GM12878 (cell line): ENCODE results near the gene LIN7A. TPM values are rescaled to one million over a fixed set of nuclear protein-coding genes. Genes with fewer than 3 reads are reported as not detected.

Source experiments
- ATAC-seq: fragments of 200-7000 bp; cut with Tn5 transposase; 3 replicates; pipeline ENCODE4 v1.9.1; 2020; ENCODE audit warnings: mild to moderate bottlenecking, moderate library complexity
- BruUV-seq: library from RNA; stranded (reverse); fragments of 400-500 nt; replicated peaks from 2 replicates; lab custom pipeline; 2021; lab: Mats Ljungman, UMichigan
- CTCF ChIA-PET: fragments of 300-600 bp; sonication (Branson Sonifier 250); formaldehyde crosslinking; extraction: SDS; loops from one replicate; lab custom pipeline; 2021; ENCODE audit warnings: inconsistent platforms; lab: Yijun Ruan, JAX
- POLR2A ChIA-PET: fragments of 350-600 bp; formaldehyde crosslinking; extraction: SDS; loops from one replicate; lab custom pipeline; 2021; ENCODE audit warnings: inconsistent platforms; lab: Charles Lee
- RAD21 ChIA-PET: fragments of 300-600 bp; sonication (Branson Sonifier 250); formaldehyde crosslinking; loops from one replicate; lab custom pipeline; 2023; ENCODE audit warnings: antibody characterized with exemption; ENCODE audit not compliant: unreplicated experiment; lab: Charles Lee
- SMC1A ChIA-PET: fragments of 300-600 bp; sonication (Branson Sonifier 250); formaldehyde crosslinking; loops from one replicate; lab custom pipeline; 2023; ENCODE audit not compliant: unreplicated experiment, uncharacterized antibody; lab: Charles Lee
- DNase-seq: peaks from one replicate; pipeline ENCODE4 v3.0.0-alpha.2; 2011; ENCODE audit warnings: low read depth, low spot score
- FAIRE-seq: peaks from 3 replicates; lab custom pipeline; 2011; peaks lifted over from hg19 to GRCh38; lab: Jason Lieb, UNC
- H2AFZ ChIP-seq: 2 replicates; pipeline ENCODE4 v1.6.0; 2011; ENCODE audit warnings: low read depth, low read length, control low read depth; ENCODE audit not compliant: control insufficient read depth
- H3K27ac ChIP-seq: 2 replicates; pipeline ENCODE4 v1.5.1; 2011; ENCODE audit warnings: control low read depth; ENCODE audit not compliant: control insufficient read depth, insufficient read depth
- H3K27me3 ChIP-seq, 2 experiments: replicated peaks in 1 of 2; 2 replicates each; pipeline versions ENCODE4 v1.6.0 to v1.6.1; 2011; ENCODE audit warnings: low read length in 1 of 2; ENCODE audit not compliant: control insufficient read depth in 2 of 2, insufficient read depth in 2 of 2
- H3K36me3 ChIP-seq, 2 experiments: 2 replicates each; pipeline ENCODE4 v1.5.1; 2011; ENCODE audit warnings: low read length in 1 of 2; ENCODE audit not compliant: control insufficient read depth in 2 of 2, insufficient read depth in 2 of 2
- H3K4me1 ChIP-seq: 2 replicates; pipeline ENCODE4 v1.6.1; 2011; ENCODE audit warnings: mild to moderate bottlenecking, low read length, moderate library complexity, mixed read lengths; ENCODE audit not compliant: control insufficient read depth, insufficient read depth
- H3K4me2 ChIP-seq: 2 replicates; pipeline ENCODE4 v1.6.0; 2011; ENCODE audit warnings: control low read depth; ENCODE audit not compliant: control insufficient read depth, insufficient read depth
- H3K4me3 ChIP-seq: fragments of 200-600 bp; sonication (generic); 2 replicates; pipeline ENCODE4 v1.5.1; 2016
- H3K79me2 ChIP-seq: 2 replicates; pipeline ENCODE4 v1.6.0; 2011; ENCODE audit warnings: low read length; ENCODE audit not compliant: control insufficient read depth, insufficient read depth
- H3K9ac ChIP-seq: 2 replicates; pipeline ENCODE4 v1.8.0; 2011; ENCODE audit warnings: low read length, control low read depth, mixed read lengths; ENCODE audit not compliant: control insufficient read depth, insufficient read depth
- H3K9me3 ChIP-seq: replicated peaks from 3 replicates; pipeline ENCODE4 v1.5.1; 2011; ENCODE audit warnings: mild to moderate bottlenecking, low read length; ENCODE audit not compliant: control insufficient read depth, insufficient read depth
- H4K20me1 ChIP-seq: 2 replicates; pipeline ENCODE4 v1.6.0; 2011; ENCODE audit not compliant: control insufficient read depth, insufficient read depth
- CHD1 ChIP-seq: IDR thresholded peaks from 2 replicates; pipeline ENCODE4 v1.6.1; 2012; ENCODE audit warnings: low read depth, low read length, improper control_type of control experiment
- ESRRA ChIP-seq: IDR thresholded peaks from 2 replicates; pipeline ENCODE4 v1.6.1; 2012; ENCODE audit warnings: mild to moderate bottlenecking, low read length, improper control_type of control experiment
- HDAC2 ChIP-seq: fragments of 200-600 bp; sonication (generic); IDR thresholded peaks from 2 replicates; pipeline ENCODE4 v1.6.1; 2017
- KLF5 ChIP-seq: fragments of 450-650 bp; IDR thresholded peaks from 2 replicates; pipeline ENCODE4 v1.6.1; 2014; ENCODE audit warnings: mild to moderate bottlenecking; ENCODE audit not compliant: partially characterized antibody
- NFYA ChIP-seq: IDR thresholded peaks from 2 replicates; pipeline ENCODE4 v1.6.1; 2011; ENCODE audit warnings: low read depth, mild to moderate bottlenecking, low read length, improper control_type of control experiment, borderline replicate concordance
- NR2C1 ChIP-seq: fragments of 450-650 bp; IDR thresholded peaks from 2 replicates; pipeline ENCODE4 v1.6.1; 2017; ENCODE audit warnings: antibody characterized with exemption, mild to moderate bottlenecking, moderate library complexity
- POU2F2 ChIP-seq: IDR thresholded peaks from 3 replicates; pipeline ENCODE4 v1.6.1; 2011; ENCODE audit warnings: low read depth, mild to moderate bottlenecking, low read length, borderline replicate concordance
- SIX5 ChIP-seq: IDR thresholded peaks from 2 replicates; pipeline ENCODE4 v1.6.1; 2011; ENCODE audit warnings: mild to moderate bottlenecking, low read depth, low read length, moderate library complexity; ENCODE audit not compliant: severe bottlenecking
- SMAD5 ChIP-seq: IDR thresholded peaks from 2 replicates; pipeline ENCODE4 v1.6.1; 2016; ENCODE audit warnings: antibody characterized with exemption, low read depth
- WGBS: methylation state at CpG from one replicate; pipeline ENCODE4 v1.1.6; 2016; ENCODE audit warnings: low lambda C conversion rate; ENCODE audit not compliant: insufficient replicate concordance, insufficient coverage; ENCODE audit errors: missing lambda C conversion rate; 5-methylcytosine and 5-hydroxymethylcytosine counted together
- in situ Hi-C: fragments of 300-500 bp; cut with MboI; formaldehyde crosslinking; loops from 9 replicates; pipeline ENCODE4 v1.14.3; 2018; ENCODE audit warnings: mixed read lengths
- intact Hi-C: fragments of 100-400 bp; cut with micrococcal nuclease; formaldehyde crosslinking; loops from one replicate; pipeline ENCODE4 v1.14.2; 2022; ENCODE audit not compliant: unreplicated experiment
- polyA plus RNA-seq, 11 experiments: library from polyadenylated mRNA; depleted of rRNA in 4 of 11; unstranded in 6 of 11; stranded (reverse) in 5 of 11; fragments of >200 nt; fragmentation: Nextera tagmentation in 4 of 11; fragmentation: Illumina TruSeq in 1 of 11; extraction: Ambion mirVana in 4 of 11; extraction: Trizol in 1 of 11; gene quantifications; 1 replicate in 1 of 11; 2 replicates in 10 of 11; pipeline versions ENCODE4 v1.2.1 to v1.2.3, GENCODE V29; 2011 to 2016; ENCODE audit warnings: inconsistent platforms in 2 of 11, missing spikeins in 2 of 11, low read depth in 1 of 11
- total RNA-seq, 4 experiments: library from RNA; depleted of rRNA in 3 of 4; stranded (reverse); fragments of >200 nt in 3 of 4; fragmentation: Illumina TruSeq in 1 of 4; extraction: Trizol in 1 of 4; gene quantifications; 2 replicates each; pipeline versions ENCODE4 v1.2.1 to v1.2.3, GENCODE V29; 2013 to 2021
- TF ChIP-seq, protein P1 (sequence below): fragments of 450-650 bp; IDR thresholded peaks from 2 replicates; pipeline ENCODE4 v1.6.1; 2018; ENCODE audit warnings: mild to moderate bottlenecking, low read depth, moderate library complexity; ENCODE audit not compliant: partially characterized antibody
- TF ChIP-seq, protein P2 (sequence below): fragments of 450-650 bp; IDR thresholded peaks from 2 replicates; pipeline ENCODE4 v1.6.1; 2016; ENCODE audit warnings: mild to moderate bottlenecking
- TF ChIP-seq, protein P3 (sequence below): IDR thresholded peaks from 2 replicates; pipeline ENCODE4 v1.6.1; 2011; ENCODE audit warnings: mild to moderate bottlenecking, low read depth, low read length, moderate library complexity; ENCODE audit not compliant: insufficient replicate concordance

Gene LIN7A
- total and polyA plus RNA-seq, 10 of the 15 experiments (the other 5 are each of a cell fraction or from before 2014, with no cell fraction given), result 0.04 to 0.93 (median 0.35) TPM; not detected in 1

DNA sequence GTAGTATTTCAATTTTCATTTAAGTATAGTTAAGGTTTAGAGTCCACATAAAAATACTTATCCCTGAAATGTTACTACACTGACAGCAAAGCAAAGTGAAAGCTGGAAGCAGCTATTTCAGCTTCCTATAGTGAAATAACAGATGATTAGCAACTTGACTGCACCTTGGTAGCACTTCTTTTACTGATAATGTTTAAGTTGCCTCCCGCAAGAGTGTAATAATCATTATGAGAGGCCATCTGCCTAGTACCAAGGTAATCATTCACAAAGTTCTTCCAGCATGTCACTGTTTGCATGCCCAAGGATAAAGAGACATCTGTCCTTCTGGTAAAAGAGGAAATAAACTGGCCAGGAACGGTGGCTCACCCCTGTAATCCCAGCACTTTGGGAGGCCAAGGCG is 69.8 kb downstream of the LIN7A start:
- SMC1A ChIA-PET, result no interaction called here

DNA sequence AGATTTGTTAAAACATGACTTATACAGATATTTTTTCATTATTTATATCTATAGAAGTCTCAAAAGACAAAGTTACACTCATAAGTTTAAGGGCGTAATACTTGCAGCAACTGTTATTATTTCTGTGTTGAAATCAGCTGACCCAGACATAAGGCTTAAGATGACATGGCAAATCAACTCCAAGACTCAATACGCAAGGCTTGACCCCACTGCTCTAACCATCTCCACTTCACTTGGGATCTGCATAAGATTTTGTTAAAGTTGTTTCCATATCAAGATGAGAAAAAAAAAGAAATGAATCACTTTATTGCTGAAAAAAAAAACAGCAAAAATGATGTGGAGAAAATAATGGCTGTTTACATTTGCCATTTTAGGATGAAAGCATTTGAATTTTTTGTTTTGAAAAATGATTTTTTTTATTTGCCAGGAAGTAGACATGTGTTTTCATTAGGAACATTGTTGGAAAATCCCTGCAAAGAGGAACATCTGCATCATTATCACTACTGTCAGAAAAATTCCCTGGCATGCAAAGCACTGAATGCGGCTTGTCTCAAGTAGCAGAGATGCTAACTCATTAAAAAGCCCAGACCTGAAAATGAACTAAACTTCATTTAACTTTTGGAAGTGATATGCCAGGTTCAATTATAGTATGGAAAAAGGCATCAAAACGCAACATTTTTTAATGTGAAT is 73.5 kb downstream of the LIN7A start:
- in situ Hi-C loops, result no loop called here
- no peaks in the 10 kb centered on the region for H3K79me2 ChIP-seq
- CTCF ChIA-PET, result no interaction called here
- WGBS, result 87% methylated on average over 4 of the region's 4 CpGs
- ATAC-seq, result no peak
- TF ChIP-seq, protein P1, sequence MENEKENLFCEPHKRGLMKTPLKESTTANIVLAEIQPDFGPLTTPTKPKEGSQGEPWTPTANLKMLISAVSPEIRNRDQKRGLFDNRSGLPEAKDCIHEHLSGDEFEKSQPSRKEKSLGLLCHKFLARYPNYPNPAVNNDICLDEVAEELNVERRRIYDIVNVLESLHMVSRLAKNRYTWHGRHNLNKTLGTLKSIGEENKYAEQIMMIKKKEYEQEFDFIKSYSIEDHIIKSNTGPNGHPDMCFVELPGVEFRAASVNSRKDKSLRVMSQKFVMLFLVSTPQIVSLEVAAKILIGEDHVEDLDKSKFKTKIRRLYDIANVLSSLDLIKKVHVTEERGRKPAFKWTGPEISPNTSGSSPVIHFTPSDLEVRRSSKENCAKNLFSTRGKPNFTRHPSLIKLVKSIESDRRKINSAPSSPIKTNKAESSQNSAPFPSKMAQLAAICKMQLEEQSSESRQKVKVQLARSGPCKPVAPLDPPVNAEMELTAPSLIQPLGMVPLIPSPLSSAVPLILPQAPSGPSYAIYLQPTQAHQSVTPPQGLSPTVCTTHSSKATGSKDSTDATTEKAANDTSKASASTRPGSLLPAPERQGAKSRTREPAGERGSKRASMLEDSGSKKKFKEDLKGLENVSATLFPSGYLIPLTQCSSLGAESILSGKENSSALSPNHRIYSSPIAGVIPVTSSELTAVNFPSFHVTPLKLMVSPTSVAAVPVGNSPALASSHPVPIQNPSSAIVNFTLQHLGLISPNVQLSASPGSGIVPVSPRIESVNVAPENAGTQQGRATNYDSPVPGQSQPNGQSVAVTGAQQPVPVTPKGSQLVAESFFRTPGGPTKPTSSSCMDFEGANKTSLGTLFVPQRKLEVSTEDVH, result no peak
- TF ChIP-seq POU2F2 (no peak), SMAD5 (no peak), SIX5 (no peak), KLF5 (no peak), HDAC2 (no peak), NFYA (no peak)
- TF ChIP-seq, protein P2, sequence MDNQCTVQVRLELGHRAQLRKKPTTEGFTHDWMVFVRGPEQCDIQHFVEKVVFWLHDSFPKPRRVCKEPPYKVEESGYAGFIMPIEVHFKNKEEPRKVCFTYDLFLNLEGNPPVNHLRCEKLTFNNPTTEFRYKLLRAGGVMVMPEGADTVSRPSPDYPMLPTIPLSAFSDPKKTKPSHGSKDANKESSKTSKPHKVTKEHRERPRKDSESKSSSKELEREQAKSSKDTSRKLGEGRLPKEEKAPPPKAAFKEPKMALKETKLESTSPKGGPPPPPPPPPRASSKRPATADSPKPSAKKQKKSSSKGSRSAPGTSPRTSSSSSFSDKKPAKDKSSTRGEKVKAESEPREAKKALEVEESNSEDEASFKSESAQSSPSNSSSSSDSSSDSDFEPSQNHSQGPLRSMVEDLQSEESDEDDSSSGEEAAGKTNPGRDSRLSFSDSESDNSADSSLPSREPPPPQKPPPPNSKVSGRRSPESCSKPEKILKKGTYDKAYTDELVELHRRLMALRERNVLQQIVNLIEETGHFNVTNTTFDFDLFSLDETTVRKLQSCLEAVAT, result no peak
- TF ChIP-seq, all 136 proteins: peak for 0
- Histone ChIP-seq H2AFZ (no peak overlapping the region), H3K4me3 (no peak overlapping the region), H3K4me2 (no peak overlapping the region), H3K9ac (no peak overlapping the region), H3K27me3 (no peaks in the 10 kb centered on the region), H3K27ac (no peak overlapping the region), H4K20me1 (no peaks in the 10 kb centered on the region), H3K36me3 (no peaks in the 10 kb centered on the region), H3K4me1 (no peaks in the 10 kb centered on the region), H3K9me3 (no peaks in the 10 kb centered on the region)
- FAIRE-seq (no peak), DNase-seq (no peak)
- intact Hi-C loops, result no loop called here
- ChIA-PET RAD21 (no interaction called here), SMC1A (no interaction called here), POLR2A (no interaction called here)
- no TSS peak for BruUV-seq

More for the DNA sequence above, 69.8 kb downstream of the LIN7A start:
- Histone ChIP-seq H2AFZ (no peak overlapping the region), H3K4me1 (no peaks in the 10 kb centered on the region), H3K4me3 (no peak overlapping the region), H3K4me2 (no peak overlapping the region), H4K20me1 (no peaks in the 10 kb centered on the region), H3K9ac (no peak overlapping the region), H3K27ac (no peak overlapping the region), H3K27me3 (no peaks in the 10 kb centered on the region), H3K36me3 (no peaks in the 10 kb centered on the region), H3K79me2 (no peaks in the 10 kb centered on the region), H3K9me3 (no peaks in the 10 kb centered on the region)
- POLR2A ChIA-PET, result no interaction called here
- RAD21 ChIA-PET, result no interaction called here
- no peak for FAIRE-seq
- intact Hi-C loops (no loop called here), in situ Hi-C loops (no loop called here)
- no TSS peak for BruUV-seq
- TF ChIP-seq NFYA (no peak), NR2C1 (no peak), CHD1 (no peak), ESRRA (no peak)
- TF ChIP-seq, protein P3, sequence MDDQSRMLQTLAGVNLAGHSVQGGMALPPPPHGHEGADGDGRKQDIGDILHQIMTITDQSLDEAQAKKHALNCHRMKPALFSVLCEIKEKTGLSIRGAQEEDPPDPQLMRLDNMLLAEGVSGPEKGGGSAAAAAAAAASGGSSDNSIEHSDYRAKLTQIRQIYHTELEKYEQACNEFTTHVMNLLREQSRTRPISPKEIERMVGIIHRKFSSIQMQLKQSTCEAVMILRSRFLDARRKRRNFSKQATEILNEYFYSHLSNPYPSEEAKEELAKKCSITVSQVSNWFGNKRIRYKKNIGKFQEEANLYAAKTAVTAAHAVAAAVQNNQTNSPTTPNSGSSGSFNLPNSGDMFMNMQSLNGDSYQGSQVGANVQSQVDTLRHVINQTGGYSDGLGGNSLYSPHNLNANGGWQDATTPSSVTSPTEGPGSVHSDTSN, result no peak
- no peak for DNase-seq
- CTCF ChIA-PET, result no interaction called here
- WGBS, result 52% methylated on average over 3 of the region's 3 CpGs
- ATAC-seq, result no peak
